ENCODE measurements around the gene CPLANE2.
A peak's percentile ranks its signal among the peaks of the same experiment; 100 is the strongest.
"Not testable (repeated sequence)": the region's sequence is repeated elsewhere in the genome, so short reads cannot be mapped to it uniquely, and the experiment has no call there.

Gene CPLANE2, protein sequence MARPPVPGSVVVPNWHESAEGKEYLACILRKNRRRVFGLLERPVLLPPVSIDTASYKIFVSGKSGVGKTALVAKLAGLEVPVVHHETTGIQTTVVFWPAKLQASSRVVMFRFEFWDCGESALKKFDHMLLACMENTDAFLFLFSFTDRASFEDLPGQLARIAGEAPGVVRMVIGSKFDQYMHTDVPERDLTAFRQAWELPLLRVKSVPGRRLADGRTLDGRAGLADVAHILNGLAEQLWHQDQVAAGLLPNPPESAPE

DNA sequence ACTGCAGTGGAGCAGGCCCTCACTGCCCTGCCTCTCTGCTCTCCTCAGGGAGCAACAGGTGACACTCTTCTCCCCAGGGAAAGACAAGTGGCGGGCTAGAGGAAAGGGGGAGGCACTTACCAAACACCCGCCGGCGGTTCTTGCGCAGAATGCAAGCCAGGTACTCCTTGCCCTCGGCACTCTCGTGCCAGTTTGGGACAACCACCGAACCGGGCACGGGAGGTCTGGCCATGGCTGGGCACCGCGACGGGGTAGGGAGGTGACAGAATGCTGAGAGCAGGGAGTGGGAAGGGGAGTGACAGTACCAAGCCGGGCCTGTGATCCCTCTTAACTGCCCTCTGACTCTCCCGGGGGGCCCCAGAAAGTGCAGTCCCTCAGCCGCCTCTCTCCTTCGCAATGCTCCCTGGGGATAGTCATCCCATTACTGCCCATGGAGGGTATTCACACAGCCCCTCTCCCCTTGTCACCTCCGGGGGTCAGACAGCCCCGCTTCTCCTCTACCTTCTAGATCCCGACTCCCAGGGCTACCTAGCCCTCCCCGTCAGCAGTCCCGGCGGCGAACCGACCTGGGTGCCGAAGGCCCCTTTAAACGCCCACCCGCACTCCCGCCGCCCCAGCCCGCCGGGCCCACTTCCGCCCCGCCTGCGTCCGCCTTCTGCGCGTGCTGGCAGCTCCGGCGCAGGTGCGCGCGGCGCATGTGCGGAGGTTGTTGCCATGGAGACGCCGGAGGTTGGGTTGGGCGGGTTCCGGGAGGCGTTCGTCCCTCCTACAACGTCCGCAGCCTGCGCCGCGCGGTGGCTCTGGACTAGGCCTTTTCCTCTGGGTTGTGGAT, at the start of gene CPLANE2:
CPLANE2 (minus strand) TSS at position 673 of the 832 bp plus-strand sequence; CDS start at position 232, 441 bp downstream.
- no peaks in the 10 kb centered on the region for H3K9me3 Mint-ChIP-seq
- H3K4me3 Mint-ChIP-seq = peak within 1 kb of the TSS; percentile 85
- peaks cover 28% of the 10 kb centered on the region for H3K4me1 Mint-ChIP-seq (ENCODE audit: low read depth)
- peak within 1 kb of the TSS; percentile 93 for H3K27ac Mint-ChIP-seq
- H3K36me3 Mint-ChIP-seq (ENCODE audit: low read depth) = no peaks in the 10 kb centered on the region
- DNase-seq = peak; percentile 97
- no peaks in the 10 kb centered on the region for H3K27me3 Mint-ChIP-seq

DNA sequence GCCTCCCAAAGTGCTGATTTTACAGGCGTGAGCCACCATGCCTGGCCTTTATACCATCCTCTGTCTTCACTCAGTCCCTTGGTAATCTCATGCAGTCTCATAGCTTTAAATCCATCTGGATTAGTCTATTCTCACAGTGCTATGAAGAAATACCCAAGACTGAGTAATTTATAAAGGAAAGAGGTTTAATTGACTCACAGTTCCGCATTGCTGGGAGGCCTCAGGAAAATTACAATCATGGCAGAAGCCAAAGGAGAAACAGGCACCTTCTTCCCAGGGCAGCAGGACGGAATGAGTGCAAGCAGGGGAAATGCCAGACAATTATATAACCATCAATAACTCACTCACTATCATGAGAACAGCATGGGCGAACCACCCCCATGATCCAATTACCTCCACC, 49.1 kb upstream of the CPLANE2 start:
- no peaks in the 10 kb centered on the region for H3K9me3 Mint-ChIP-seq
- H3K4me3 Mint-ChIP-seq = no peak overlapping the region
- peaks cover 6% of the 10 kb centered on the region for H3K4me1 Mint-ChIP-seq (ENCODE audit: low read depth)
- DNase-seq = no peak
- no peak overlapping the region for H3K27ac Mint-ChIP-seq
- H3K27me3 Mint-ChIP-seq = no peaks in the 10 kb centered on the region
- H3K36me3 Mint-ChIP-seq (ENCODE audit: low read depth) = peaks cover 43% of the 10 kb centered on the region

GRCh38 chr1:16281765-16282164, 44.8 kb upstream of the CPLANE2 start:
- H3K27me3 Mint-ChIP-seq = no peaks in the 10 kb centered on the region
- peaks cover 5% of the 10 kb centered on the region for H3K4me1 Mint-ChIP-seq (ENCODE audit: low read depth)
- DNase-seq = no peak
- H3K4me3 Mint-ChIP-seq = no peak overlapping the region
- H3K9me3 Mint-ChIP-seq = no peaks in the 10 kb centered on the region
- peaks cover 21% of the 10 kb centered on the region for H3K36me3 Mint-ChIP-seq (ENCODE audit: low read depth)
- no peak overlapping the region for H3K27ac Mint-ChIP-seq

GRCh38 chr1:16279186-16279585, 42.2 kb upstream of the CPLANE2 start:
- Mint-ChIP-seq H3K4me3 (no peak overlapping the region), H3K36me3 (ENCODE audit: low read depth) (peaks cover 20% of the 10 kb centered on the region), H3K27me3 (no peaks in the 10 kb centered on the region), H3K9me3 (no peaks in the 10 kb centered on the region), H3K27ac (no peak overlapping the region), H3K4me1 (ENCODE audit: low read depth) (peaks cover 8% of the 10 kb centered on the region)
- no peak for DNase-seq

- H3K4me3 Mint-ChIP-seq = no peak overlapping the region
- H3K9me3 Mint-ChIP-seq = no peaks in the 10 kb centered on the region
- H3K4me1 Mint-ChIP-seq (ENCODE audit: low read depth) = peaks cover 7% of the 10 kb centered on the region
- H3K27ac Mint-ChIP-seq = no peak overlapping the region
- H3K27me3 Mint-ChIP-seq = no peaks in the 10 kb centered on the region
- peaks cover 19% of the 10 kb centered on the region for H3K36me3 Mint-ChIP-seq (ENCODE audit: low read depth)
- DNase-seq = no peak
Observed at GRCh38 chr1:16276302-16277030, 39.5 kb upstream of the CPLANE2 start.

- no peak for DNase-seq
- Mint-ChIP-seq H3K36me3 (ENCODE audit: low read depth) (peaks cover 19% of the 10 kb centered on the region), H3K4me1 (ENCODE audit: low read depth) (peaks cover 10% of the 10 kb centered on the region), H3K27me3 (no peaks in the 10 kb centered on the region), H3K9me3 (no peaks in the 10 kb centered on the region), H3K27ac (no peak overlapping the region), H3K4me3 (no peak overlapping the region)
Observed at GRCh38 chr1:16275591-16275990, 38.6 kb upstream of the CPLANE2 start.

DNA sequence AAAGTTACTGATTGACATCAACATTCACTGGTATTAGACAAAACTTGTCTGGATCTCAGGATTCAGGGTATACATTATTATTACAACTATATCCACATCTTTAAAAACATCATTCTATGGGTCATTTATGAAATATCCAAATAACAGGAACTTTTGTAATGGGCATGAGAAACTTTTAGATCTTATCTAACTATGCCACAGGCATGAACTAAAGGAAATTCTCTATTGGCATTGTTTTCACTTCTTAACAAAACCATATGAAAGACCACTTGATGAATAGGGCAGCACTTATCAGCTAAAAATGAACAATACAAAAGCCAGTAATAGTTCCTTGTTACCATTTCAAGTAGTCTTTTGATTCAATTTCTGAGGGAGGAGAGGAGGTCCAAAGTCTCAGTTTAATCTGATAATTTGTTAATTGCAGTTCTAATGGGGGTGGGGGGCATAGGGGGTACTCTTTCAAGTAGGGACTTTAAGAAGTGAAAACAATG, 30.8 kb upstream of the CPLANE2 start:
- Mint-ChIP-seq H3K36me3 (ENCODE audit: low read depth) (peaks cover 12% of the 10 kb centered on the region), H3K27me3 (no peaks in the 10 kb centered on the region), H3K4me3 (no peak overlapping the region), H3K27ac (peak overlapping the region; percentile 13), H3K4me1 (ENCODE audit: low read depth) (peaks cover 28% of the 10 kb centered on the region), H3K9me3 (no peaks in the 10 kb centered on the region)
- no peak for DNase-seq

GRCh38 chr1:16266411-16267118, 29.6 kb upstream of the CPLANE2 start:
- peaks cover 27% of the 10 kb centered on the region for H3K4me1 Mint-ChIP-seq (ENCODE audit: low read depth)
- H3K36me3 Mint-ChIP-seq (ENCODE audit: low read depth) = peaks cover 9% of the 10 kb centered on the region
- H3K9me3 Mint-ChIP-seq = no peaks in the 10 kb centered on the region
- H3K4me3 Mint-ChIP-seq = no peak overlapping the region
- DNase-seq = no peak
- H3K27me3 Mint-ChIP-seq = no peaks in the 10 kb centered on the region
- peak overlapping the region; percentile 44 for H3K27ac Mint-ChIP-seq

GRCh38 chr1:16262067-16262466, 25.1 kb upstream of the CPLANE2 start:
- peaks cover 7% of the 10 kb centered on the region for H3K4me1 Mint-ChIP-seq (ENCODE audit: low read depth)
- H3K27me3 Mint-ChIP-seq = no peaks in the 10 kb centered on the region
- peaks cover 2% of the 10 kb centered on the region for H3K36me3 Mint-ChIP-seq (ENCODE audit: low read depth)
- no peak overlapping the region for H3K27ac Mint-ChIP-seq
- no peak overlapping the region for H3K4me3 Mint-ChIP-seq
- no peak for DNase-seq
- no peaks in the 10 kb centered on the region for H3K9me3 Mint-ChIP-seq

DNA sequence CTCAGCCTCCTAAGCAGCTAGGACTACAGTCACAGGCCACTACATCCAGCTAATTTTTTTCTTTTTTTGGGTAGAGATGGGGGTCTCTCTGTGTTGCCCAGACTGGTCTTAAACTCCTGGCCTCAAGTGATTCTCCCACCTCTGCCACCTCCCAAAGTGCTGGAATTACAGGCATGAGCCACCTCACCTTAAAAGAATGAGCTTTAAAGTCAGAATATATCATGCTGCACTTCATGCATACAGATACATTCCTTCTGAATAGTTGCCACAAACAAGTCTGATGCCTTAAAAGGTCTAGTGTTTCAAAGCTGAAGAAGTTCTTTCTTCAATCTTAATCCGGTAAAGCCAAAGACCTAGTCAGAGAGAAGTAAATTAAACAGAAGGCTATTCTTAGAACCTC, 23.8 kb upstream of the CPLANE2 start:
- H3K4me3 Mint-ChIP-seq = no peak overlapping the region
- DNase-seq = no peak
- H3K27me3 Mint-ChIP-seq = no peaks in the 10 kb centered on the region
- no peaks in the 10 kb centered on the region for H3K4me1 Mint-ChIP-seq (ENCODE audit: low read depth)
- H3K36me3 Mint-ChIP-seq (ENCODE audit: low read depth) = peaks cover 9% of the 10 kb centered on the region
- H3K9me3 Mint-ChIP-seq = no peaks in the 10 kb centered on the region
- no peak overlapping the region for H3K27ac Mint-ChIP-seq

GRCh38 chr1:16258591-16259135, 21.7 kb upstream of the CPLANE2 start:
- H3K27ac Mint-ChIP-seq = peak overlapping the region; percentile 64

GRCh38 chr1:16257968-16258367, 21.0 kb upstream of the CPLANE2 start:
- peak overlapping the region; percentile 20 for H3K27ac Mint-ChIP-seq
- no peaks in the 10 kb centered on the region for H3K27me3 Mint-ChIP-seq
- peaks cover 2% of the 10 kb centered on the region for H3K4me1 Mint-ChIP-seq (ENCODE audit: low read depth)
- no peak for DNase-seq
- H3K4me3 Mint-ChIP-seq = no peak overlapping the region
- H3K9me3 Mint-ChIP-seq = no peaks in the 10 kb centered on the region
- H3K36me3 Mint-ChIP-seq (ENCODE audit: low read depth) = peaks cover 34% of the 10 kb centered on the region

More at GRCh38 chr1:16258591-16259135, 21.7 kb upstream of the CPLANE2 start:
- Mint-ChIP-seq H3K27me3 (no peaks in the 10 kb centered on the region), H3K36me3 (ENCODE audit: low read depth) (peaks cover 28% of the 10 kb centered on the region), H3K4me3 (no peak overlapping the region), H3K9me3 (no peaks in the 10 kb centered on the region), H3K4me1 (ENCODE audit: low read depth) (peaks cover 2% of the 10 kb centered on the region)
- no peak for DNase-seq

DNA sequence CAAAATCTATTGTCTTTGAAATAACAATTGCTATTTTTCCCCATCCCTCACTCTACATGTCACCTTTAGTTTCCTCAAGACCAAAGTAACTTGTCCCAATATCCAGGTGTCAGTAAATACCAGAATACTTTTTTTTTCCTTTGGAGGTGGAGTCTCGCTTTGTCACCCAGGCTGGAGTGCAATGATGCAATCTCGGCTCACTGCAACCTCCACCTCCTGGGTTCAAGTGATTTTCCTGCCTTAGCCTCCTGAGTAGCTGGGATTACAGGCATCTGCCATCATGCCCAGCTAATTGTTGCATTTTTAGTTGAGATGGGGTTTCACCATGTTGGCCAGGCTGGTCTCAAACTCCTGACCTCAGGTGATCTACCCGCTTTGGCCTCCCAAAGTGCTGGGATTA, 20.6 kb upstream of the CPLANE2 start:
- not testable (repeated sequence) for H3K27me3 Mint-ChIP-seq; DNase-seq; H3K4me3 Mint-ChIP-seq; H3K4me1 Mint-ChIP-seq (ENCODE audit: low read depth); H3K9me3 Mint-ChIP-seq
- H3K27ac Mint-ChIP-seq = peak overlapping the region; percentile 23
- H3K36me3 Mint-ChIP-seq (ENCODE audit: low read depth) = peaks cover 37% of the 10 kb centered on the region

- Mint-ChIP-seq H3K4me3 (no peak overlapping the region), H3K36me3 (ENCODE audit: low read depth) (peaks cover 48% of the 10 kb centered on the region), H3K9me3 (no peaks in the 10 kb centered on the region), H3K27ac (no peak overlapping the region), H3K4me1 (ENCODE audit: low read depth) (peaks cover 2% of the 10 kb centered on the region), H3K27me3 (no peaks in the 10 kb centered on the region)
- no peak for DNase-seq
Observed at GRCh38 chr1:16256478-16256877, 19.5 kb upstream of the CPLANE2 start.

All from activated T-cell treated with anti-CD3 and anti-CD28 coated beads, Interleukin-2, amount 50 U/mL, for 24 hours (primary cell).